Muscle of leg (tissue), 16 donors: ENCODE results near the gene CYP2F1. TPM values are rescaled to one million over a fixed set of nuclear protein-coding genes. Genes with fewer than 3 reads are reported as not detected.

Experiments
- DNase-seq: peaks from one replicate; pipeline ENCODE4 v3.0.0; 2013
- H3K27ac ChIP-seq: one replicate; pipeline ENCODE4 v1.5.1; 2013; ENCODE audit warnings: mild to moderate bottlenecking, low read length, control low read depth
- H3K27me3 ChIP-seq: one replicate; pipeline ENCODE4 v1.6.1; 2013; ENCODE audit warnings: low read length; ENCODE audit not compliant: control insufficient read depth, insufficient read depth
- H3K36me3 ChIP-seq: one replicate; pipeline ENCODE4 v1.6.1; 2013; ENCODE audit warnings: low read length; ENCODE audit not compliant: control insufficient read depth, insufficient read depth
- H3K4me1 ChIP-seq: one replicate; pipeline ENCODE4 v1.6.1; 2013; ENCODE audit warnings: low read length; ENCODE audit not compliant: control insufficient read depth, insufficient read depth
- H3K4me3 ChIP-seq: one replicate; pipeline ENCODE4 v1.5.1; 2013; ENCODE audit warnings: low read length, control low read depth
- H3K9me3 ChIP-seq: replicated peaks from 2 replicates; pipeline ENCODE4 v1.6.1; 2013; ENCODE audit warnings: low read depth, low read length; ENCODE audit not compliant: control insufficient read depth
- WGBS: methylation state at CpG from one replicate; pipeline ENCODE4 v1.1.5; 2013; ENCODE audit warnings: missing lambda C conversion rate; ENCODE audit not compliant: insufficient coverage; 5-methylcytosine and 5-hydroxymethylcytosine counted together
- long read RNA-seq, 11 donors: transcript quantifications; one replicate each; lab custom pipeline, GENCODE V29; 2026
- polyA plus RNA-seq, 8 donors: library from polyadenylated mRNA; unstranded; fragments of 120-200 nt; gene quantifications; one replicate each; pipeline versions ENCODE4 v1.2.1 to v1.2.3, GENCODE V29; 2013; ENCODE audit warnings: inconsistent platforms in 1 of 8, low replicate concordance in 1 of 8; ENCODE audit not compliant: insufficient read length in 8 of 8, insufficient read depth in 1 of 8
- total RNA-seq: library from RNA; stranded (reverse); fragments of 120-200 nt; gene quantifications from one replicate; pipeline ENCODE4 v1.2.4, GENCODE V29; 2013

CYP2F1 gene, protein sequence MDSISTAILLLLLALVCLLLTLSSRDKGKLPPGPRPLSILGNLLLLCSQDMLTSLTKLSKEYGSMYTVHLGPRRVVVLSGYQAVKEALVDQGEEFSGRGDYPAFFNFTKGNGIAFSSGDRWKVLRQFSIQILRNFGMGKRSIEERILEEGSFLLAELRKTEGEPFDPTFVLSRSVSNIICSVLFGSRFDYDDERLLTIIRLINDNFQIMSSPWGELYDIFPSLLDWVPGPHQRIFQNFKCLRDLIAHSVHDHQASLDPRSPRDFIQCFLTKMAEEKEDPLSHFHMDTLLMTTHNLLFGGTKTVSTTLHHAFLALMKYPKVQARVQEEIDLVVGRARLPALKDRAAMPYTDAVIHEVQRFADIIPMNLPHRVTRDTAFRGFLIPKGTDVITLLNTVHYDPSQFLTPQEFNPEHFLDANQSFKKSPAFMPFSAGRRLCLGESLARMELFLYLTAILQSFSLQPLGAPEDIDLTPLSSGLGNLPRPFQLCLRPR
- total RNA-seq (not detected), polyA plus RNA-seq (under 1 TPM in 1 of 8 donors, not detected in 7; 0.10 TPM)
- long read RNA-seq, donor 1 = 0 reads
- long read RNA-seq, donor 2 = 0 reads
- long read RNA-seq, donor 3 = 0 reads
- long read RNA-seq, donor 4 = 0 reads
- long read RNA-seq, donor 5 = 0 reads
- long read RNA-seq, donor 6 = 0 reads
- long read RNA-seq, donor 7 = 0 reads
- long read RNA-seq, donor 8 = 0 reads
- long read RNA-seq, donor 9 = 0 reads
- long read RNA-seq, donor 10 = 0 reads
- long read RNA-seq, donor 11 = 0 reads

DNA sequence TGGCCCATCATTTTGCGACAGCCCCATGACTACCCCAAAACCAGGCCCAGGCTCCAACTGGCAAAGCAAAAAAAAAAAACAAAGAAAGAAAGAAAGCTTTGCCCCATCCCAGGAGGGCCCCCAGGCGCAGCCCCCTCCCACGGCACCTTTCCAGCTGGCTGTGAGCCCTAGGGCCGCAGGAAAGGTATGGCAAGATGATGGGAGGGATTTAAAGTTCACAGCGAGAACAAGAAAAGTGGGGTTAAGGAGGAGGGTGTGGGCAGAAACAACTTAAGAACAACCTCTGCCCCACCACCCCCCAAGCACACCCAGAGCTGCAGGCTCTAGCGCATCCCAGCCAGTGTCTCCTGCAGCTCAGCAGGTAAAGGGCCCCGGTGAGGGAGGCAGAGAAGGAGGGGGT, at the start of gene CYP2F1:
CYP2F1 (plus strand) TSS at position 301 of the 400 bp plus-strand sequence. CDS start 1,757 bp downstream, outside the sequence.
- no peak within 1 kb of the TSS for H3K27ac ChIP-seq
- no peak for DNase-seq
- no peaks in the 10 kb centered on the region for H3K27me3 ChIP-seq
- no peaks in the 10 kb centered on the region for H3K4me1 ChIP-seq
- H3K36me3 ChIP-seq = no peaks in the 10 kb centered on the region
- H3K9me3 ChIP-seq = no peaks in the 10 kb centered on the region
- 33% methylated on average over 3 of the region's 7 CpGs for WGBS
- H3K4me3 ChIP-seq = no peak within 1 kb of the TSS

DNA sequence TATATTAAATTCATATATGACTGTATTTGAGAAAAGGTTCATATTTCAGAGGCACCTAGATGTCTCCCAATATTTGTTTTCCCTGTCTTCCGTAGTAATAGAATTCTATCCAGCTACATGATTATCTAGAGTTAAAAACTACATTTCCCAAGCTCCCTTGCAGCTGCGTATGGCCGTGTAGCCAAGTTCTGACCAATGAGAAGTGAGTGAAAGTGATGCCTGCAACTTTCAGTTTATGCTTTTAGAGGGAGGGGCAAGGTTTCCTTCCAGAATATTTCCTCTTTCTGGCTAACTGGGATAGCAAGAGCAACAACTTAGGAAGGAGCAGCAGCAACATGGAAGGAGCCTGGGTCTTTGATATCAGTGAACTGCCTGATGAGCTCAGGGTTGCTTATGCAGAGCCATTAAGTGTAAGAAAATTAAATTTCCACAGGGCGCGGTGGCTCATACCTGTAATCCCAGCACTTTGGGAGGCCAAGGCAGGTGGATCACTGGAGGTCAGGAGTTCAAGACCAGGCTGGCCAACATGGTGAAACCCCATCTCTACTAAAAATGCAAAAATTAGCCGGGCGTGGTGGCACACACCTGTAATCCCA, 49.2 kb upstream of the CYP2F1 start:
- H3K27me3 ChIP-seq = no peaks in the 10 kb centered on the region
- no peak overlapping the region for H3K4me3 ChIP-seq
- peak; percentile 10 for DNase-seq
- no CpG with 5 or more reads among the region's 7 CpGs for WGBS
- no peaks in the 10 kb centered on the region for H3K36me3 ChIP-seq
- H3K4me1 ChIP-seq = no peaks in the 10 kb centered on the region
- no peak overlapping the region for H3K27ac ChIP-seq
- no peaks in the 10 kb centered on the region for H3K9me3 ChIP-seq

DNA sequence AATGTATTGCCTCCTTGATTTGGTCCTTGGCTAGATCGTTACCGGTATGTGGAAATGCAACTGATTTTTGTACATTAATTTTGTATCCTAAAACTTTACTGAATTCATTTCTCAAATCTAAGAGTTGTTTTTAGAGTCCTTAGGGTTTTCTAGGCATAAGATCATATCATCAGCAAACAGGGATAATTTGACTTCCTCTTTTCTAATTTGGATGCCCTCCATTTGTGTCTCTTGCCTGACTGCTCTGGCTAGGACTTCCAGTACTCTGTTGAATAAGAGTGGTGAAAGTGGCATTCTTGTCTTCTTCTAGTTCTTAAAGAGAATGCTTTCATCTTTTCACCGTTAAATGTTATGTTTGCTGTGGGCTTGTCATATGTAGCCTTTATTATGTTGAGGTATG, 37.9 kb upstream of the CYP2F1 start:
- no peaks in the 10 kb centered on the region for H3K4me1 ChIP-seq
- H3K27me3 ChIP-seq = no peaks in the 10 kb centered on the region
- no peaks in the 10 kb centered on the region for H3K9me3 ChIP-seq
- no peaks in the 10 kb centered on the region for H3K36me3 ChIP-seq
- H3K27ac ChIP-seq = no peak overlapping the region
- WGBS = no CpG with 5 or more reads among the region's 3 CpGs
- H3K4me3 ChIP-seq = no peak overlapping the region
- DNase-seq = no peak

DNA sequence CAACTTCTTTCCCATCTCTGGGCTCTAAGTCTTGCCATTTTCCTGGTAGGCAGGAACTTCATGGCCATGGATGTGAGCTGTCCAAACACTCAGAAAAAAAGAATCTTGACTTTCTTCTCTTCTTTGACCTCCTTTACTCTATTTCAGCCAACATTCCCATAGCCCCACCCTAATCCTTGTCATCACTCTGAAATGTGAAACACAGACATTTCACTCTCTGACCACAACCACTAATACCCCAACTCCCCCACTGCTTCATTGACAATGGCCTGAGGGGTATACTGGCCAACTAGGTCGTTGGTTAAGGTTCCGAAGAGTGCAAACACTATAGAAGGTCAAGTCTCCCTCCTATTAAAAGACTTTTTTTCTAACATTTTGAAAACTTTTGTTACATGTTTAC, 30.7 kb upstream of the CYP2F1 start:
- H3K4me1 ChIP-seq = no peaks in the 10 kb centered on the region
- no CpG with 5 or more reads among the region's 2 CpGs for WGBS
- no peak for DNase-seq
- H3K4me3 ChIP-seq = no peak overlapping the region
- H3K36me3 ChIP-seq = no peaks in the 10 kb centered on the region
- H3K27me3 ChIP-seq = peaks cover 4% of the 10 kb centered on the region
- H3K9me3 ChIP-seq = no peaks in the 10 kb centered on the region
- H3K27ac ChIP-seq = no peak overlapping the region

DNA sequence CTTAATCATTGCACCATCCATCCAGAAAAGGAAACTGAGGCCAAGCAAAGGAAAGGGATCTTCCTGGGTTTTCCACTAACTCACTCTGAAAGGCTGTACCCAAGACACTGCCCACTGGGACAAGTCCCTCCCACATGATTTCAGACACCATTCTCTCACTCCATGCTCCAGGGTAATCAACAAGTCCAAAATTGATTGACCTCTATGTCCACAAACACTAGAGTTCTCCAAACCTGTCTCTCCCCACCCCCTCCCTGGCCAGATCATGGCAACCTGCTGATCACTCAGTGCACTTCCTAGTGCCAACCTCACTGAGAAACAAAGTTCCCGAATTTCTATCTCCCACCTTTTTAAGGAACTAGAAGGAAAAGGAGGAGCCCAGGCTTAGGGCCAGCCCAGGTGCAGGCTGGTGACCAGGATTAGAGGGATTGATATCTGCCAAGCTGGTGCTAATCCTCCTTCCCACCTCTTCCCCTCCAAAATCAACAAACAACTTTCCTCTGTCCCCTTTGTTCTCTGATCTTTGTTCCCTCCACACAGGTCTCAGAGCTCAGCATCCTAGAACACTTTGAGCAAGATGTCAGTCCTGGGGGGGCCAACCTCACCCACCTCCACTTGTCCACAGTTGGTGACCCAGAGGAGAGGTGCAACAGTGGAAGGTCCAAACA, 28.4 kb upstream of the CYP2F1 start:
- no CpG with 5 or more reads among the region's 1 CpG for WGBS
- Histone ChIP-seq H3K4me1 (no peaks in the 10 kb centered on the region), H3K9me3 (no peaks in the 10 kb centered on the region), H3K27ac (no peak overlapping the region), H3K4me3 (no peak overlapping the region), H3K27me3 (peaks cover 15% of the 10 kb centered on the region), H3K36me3 (no peaks in the 10 kb centered on the region)
- DNase-seq = no peak

DNA sequence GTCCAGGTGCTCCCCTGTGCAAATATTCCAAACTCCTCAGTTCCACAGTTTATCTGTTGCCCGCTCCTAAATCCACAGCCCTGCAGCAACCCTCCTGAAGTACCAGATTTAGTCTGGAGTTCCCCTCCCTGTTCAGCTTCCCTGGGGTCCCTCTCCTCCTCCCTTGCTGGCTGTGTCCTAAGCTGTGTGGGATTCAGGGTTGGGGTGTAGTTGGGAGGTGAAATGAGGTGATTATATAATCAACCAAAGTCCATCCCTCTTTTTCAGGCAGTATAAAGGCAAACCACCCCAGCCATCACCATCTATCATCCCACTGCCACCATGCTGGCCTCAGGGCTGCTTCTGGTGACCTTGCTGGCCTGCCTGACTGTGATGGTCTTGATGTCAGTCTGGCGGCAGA, 26.1 kb upstream of the CYP2F1 start, which contains the start of gene CYP2A13:
CYP2A13 (plus strand) TSS at position 301 of the 400 bp plus-strand sequence; CDS start at position 322, 21 bp downstream.
- Histone ChIP-seq H3K9me3 (no peaks in the 10 kb centered on the region), H3K27ac (no peak within 1 kb of the TSS), H3K4me1 (no peaks in the 10 kb centered on the region), H3K27me3 (peaks cover 15% of the 10 kb centered on the region), H3K36me3 (no peaks in the 10 kb centered on the region), H3K4me3 (no peak within 1 kb of the TSS)
- no CpG with 5 or more reads among the region's 2 CpGs for WGBS
- DNase-seq = no peak

DNA sequence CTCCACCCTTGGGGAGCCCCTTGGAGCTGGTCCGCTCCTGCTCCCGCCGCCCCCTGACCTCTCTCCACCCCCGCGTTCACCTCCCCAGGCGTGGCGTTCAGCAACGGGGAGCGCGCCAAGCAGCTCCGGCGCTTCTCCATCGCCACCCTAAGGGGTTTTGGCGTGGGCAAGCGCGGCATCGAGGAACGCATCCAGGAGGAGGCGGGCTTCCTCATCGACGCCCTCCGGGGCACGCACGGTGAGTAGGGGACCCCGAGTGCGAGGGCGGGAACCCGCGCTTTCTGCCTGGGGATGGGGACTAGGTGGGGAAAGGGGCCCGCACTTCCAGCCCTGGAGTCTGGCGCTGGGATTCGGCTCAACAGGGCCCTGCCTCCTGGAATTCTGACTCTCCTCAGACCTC, 24.3 kb upstream of the CYP2F1 start:
- Histone ChIP-seq H3K4me1 (no peaks in the 10 kb centered on the region), H3K27me3 (peaks cover 15% of the 10 kb centered on the region), H3K4me3 (no peak overlapping the region), H3K27ac (no peak overlapping the region), H3K36me3 (no peaks in the 10 kb centered on the region), H3K9me3 (no peaks in the 10 kb centered on the region)
- no peak for DNase-seq
- WGBS = under 1% methylated on average over 25 of the region's 32 CpGs

DNA sequence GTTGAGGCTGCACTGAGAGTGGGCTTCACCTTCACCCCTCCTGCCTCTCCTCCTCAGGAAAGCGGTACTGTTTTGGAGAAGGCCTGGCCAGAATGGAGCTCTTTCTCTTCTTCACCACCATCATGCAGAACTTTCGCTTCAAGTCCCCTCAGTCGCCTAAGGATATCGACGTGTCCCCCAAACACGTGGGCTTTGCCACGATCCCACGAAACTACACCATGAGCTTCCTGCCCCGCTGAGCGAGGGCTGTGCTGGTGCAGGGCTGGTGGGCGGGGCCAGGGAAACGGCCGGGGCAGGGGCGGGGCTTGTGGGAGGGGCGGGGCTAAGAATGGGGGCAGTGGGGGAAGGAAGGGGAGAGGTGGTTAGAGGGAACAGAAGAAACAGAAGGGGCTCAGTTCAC, 18.5 kb upstream of the CYP2F1 start:
- WGBS = 83% methylated on average over 8 of the region's 15 CpGs
- no peak overlapping the region for H3K4me3 ChIP-seq
- H3K27ac ChIP-seq = no peak overlapping the region
- peaks cover 1% of the 10 kb centered on the region for H3K27me3 ChIP-seq
- no peaks in the 10 kb centered on the region for H3K4me1 ChIP-seq
- no peaks in the 10 kb centered on the region for H3K9me3 ChIP-seq
- H3K36me3 ChIP-seq = no peaks in the 10 kb centered on the region
- DNase-seq = no peak

DNA sequence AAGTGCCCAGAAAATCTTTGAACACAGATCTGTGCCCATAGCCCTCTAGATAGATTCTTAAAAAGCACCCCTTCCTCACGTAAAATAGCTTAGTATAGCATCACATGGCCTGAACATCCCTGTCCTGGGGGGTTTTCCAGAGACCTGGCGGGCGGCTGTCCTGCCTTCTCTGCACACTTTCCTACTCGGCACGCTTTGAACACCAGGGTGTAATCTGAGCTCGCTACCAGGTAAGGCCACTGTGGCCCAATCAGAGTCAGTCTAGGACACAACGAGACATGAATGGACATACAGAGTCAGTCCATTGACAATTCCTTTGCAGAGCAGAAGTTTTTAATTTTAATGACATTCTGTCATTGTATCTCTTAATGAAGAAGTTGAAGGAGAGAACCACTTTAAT, 17.9 kb upstream of the CYP2F1 start:
- Histone ChIP-seq H3K27ac (no peak overlapping the region), H3K27me3 (no peaks in the 10 kb centered on the region), H3K9me3 (no peaks in the 10 kb centered on the region), H3K4me1 (no peaks in the 10 kb centered on the region), H3K4me3 (no peak overlapping the region), H3K36me3 (no peaks in the 10 kb centered on the region)
- 68% methylated on average over 6 of the region's 7 CpGs for WGBS
- no peak for DNase-seq
